ENCODE measurements around the gene EDDM13. TPM values are rescaled to one million over a fixed set of nuclear protein-coding genes. Genes with fewer than 3 reads are reported as not detected.
A peak's percentile ranks its signal among the peaks of the same experiment; 100 is the strongest.
"Not testable (repeated sequence)": the region's sequence is repeated elsewhere in the genome, so short reads cannot be mapped to it uniquely, and the experiment has no call there.

Gene EDDM13
- total RNA-seq, 4 donors from 2014 or later: 1.8 to 7.0 (median 5.7) TPM; not detected in 1

- intact Hi-C loops (cut with DNase I; ENCODE audit: low total_unique reads): loop anchor here (10.0 kb wide), 1 partner anchor 92 kb away; no protein-coding TSS in a partner anchor
- no peak for TF ChIP-seq CTCF (IDR thresholded peaks at IDR 0.05)
- no peak for TF ChIP-seq POLR2A (IDR thresholded peaks at IDR 0.05)
- peak; percentile 26 to 93 for DNase-seq (ENCODE audit: low spot score in 2 of 2)
Observed at GRCh38 chr19:56252699-56253422, 19.7 kb upstream of the EDDM13 start.

DNA sequence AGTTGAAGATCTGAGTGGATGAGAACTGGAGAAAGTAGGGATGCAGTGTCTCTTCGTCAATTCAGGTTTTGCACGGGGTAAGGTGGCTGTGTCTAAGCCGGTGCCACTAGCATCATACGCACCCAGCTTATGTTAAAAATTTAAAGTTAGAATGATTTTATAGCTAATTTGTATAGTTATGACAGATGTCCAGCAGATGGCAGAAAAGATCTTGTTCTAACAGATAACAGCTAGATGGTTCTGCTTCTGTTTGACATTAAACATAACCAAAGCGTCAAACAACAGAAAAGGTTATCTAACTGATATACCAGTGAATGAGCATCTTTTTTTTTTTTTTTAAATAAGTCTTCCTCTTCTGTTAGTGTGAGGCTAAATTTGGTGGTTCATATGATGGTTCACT lies 18.8 kb upstream of the EDDM13 start:
- WGBS, 2 donors: 31 to 32% methylated on average over 5 of the region's 5 CpGs
- TF ChIP-seq CTCF (IDR thresholded peaks at IDR 0.05): no peak
- no peak overlapping the region for H3K4me3 ChIP-seq (ENCODE audit: low read depth, poor library complexity, severe bottlenecking)
- DNase-seq (ENCODE audit: low spot score in 2 of 2): no peak
- intact Hi-C loops (cut with DNase I; ENCODE audit: low total_unique reads): loop anchor here (10.0 kb wide), 1 partner anchor 91 kb away; no protein-coding TSS in a partner anchor

More at GRCh38 chr19:56252699-56253422, 19.7 kb upstream of the EDDM13 start:
- H3K4me3 ChIP-seq (ENCODE audit: low read depth, poor library complexity, severe bottlenecking): no peak overlapping the region
- WGBS, 2 donors: 24 to 34% methylated on average over 10 of the region's 10 CpGs

GRCh38 chr19:56258272-56258671 lies 14.3 kb upstream of the EDDM13 start:
- TF ChIP-seq POLR2A (IDR thresholded peaks at IDR 0.05) (no peak), CTCF (IDR thresholded peaks at IDR 0.05) (no peak)
- WGBS, 2 donors: 83 to 86% methylated on average over 12 of the region's 12 CpGs
- no peak overlapping the region for H3K4me3 ChIP-seq (ENCODE audit: low read depth, poor library complexity, severe bottlenecking)
- DNase-seq (ENCODE audit: low spot score in 2 of 2): no peak
- intact Hi-C loops (cut with DNase I; ENCODE audit: low total_unique reads): loop anchor here (10.0 kb wide), 1 partner anchor 87 kb away; no protein-coding TSS in a partner anchor

DNA sequence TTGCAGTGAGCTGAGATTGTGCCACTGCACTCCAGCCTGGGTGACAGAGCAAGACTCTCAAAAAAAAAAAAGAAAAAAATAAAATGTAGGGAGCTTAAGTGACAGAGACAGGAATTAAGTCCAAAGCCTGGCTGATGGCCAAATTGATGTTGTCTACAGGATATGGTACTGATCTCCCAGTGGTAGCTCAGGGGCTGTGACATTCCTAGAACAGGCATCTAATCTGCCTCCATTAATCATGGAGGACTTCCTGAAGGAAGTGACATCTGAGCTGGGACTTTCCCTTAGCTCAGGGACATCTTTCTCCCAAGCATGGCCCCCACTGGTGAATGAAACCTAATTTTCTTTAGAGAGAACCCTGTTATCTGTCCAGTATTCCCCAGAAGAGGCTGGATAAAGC lies 11.4 kb upstream of the EDDM13 start:
- no peak for TF ChIP-seq POLR2A (IDR thresholded peaks at IDR 0.05)
- no peak for TF ChIP-seq CTCF (IDR thresholded peaks at IDR 0.05)
- DNase-seq (ENCODE audit: low spot score in 2 of 2): no peak
- intact Hi-C loops (cut with DNase I; ENCODE audit: low total_unique reads): no loop called here
- no peak overlapping the region for H3K4me3 ChIP-seq (ENCODE audit: low read depth, poor library complexity, severe bottlenecking)

DNA sequence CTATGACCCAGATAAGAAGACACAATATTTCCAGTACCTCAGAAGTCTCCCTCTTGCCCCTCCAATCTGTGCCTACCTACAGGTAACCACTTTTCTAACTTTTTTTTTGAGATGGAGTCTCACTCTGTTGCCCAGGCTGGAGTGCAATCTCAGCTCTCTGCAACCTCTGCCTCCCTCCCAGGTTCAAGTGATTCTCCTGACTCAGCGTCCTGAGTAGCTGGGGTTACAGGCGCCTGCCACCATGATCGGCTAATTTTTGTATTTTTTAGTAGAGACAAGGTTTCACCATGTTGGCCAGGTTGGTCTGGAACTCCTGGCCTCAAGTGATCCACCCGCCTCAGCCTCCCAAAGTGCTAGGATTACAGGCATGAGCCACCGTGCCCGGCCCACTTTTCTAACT lies 10.6 kb upstream of the EDDM13 start:
- DNase-seq (ENCODE audit: low spot score in 2 of 2); H3K4me3 ChIP-seq (ENCODE audit: low read depth, poor library complexity, severe bottlenecking); intact Hi-C loops (cut with DNase I; ENCODE audit: low total_unique reads): not testable (repeated sequence)
- WGBS, 2 donors: 94% methylated on average over 6 of the region's 6 CpGs

DNA sequence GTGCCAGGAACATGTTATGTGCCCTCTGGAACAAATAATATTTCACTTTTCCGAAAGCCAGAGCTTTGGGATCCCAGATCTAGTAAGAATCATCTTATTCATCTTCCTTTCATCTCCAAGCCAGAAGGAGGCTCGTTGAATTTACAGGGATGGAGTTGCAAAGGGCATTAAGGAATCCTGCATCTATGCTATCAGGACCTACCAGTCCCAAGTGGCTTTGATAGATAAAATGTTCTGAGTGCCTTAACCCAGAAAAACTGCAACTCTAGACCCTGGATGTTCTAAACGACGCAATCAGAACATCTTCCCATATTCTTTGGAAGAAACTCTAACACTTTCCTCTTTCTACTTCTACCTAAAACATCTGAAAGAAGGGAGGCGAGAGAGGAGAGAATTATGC lies 9.2 kb upstream of the EDDM13 start:
- H3K4me3 ChIP-seq (ENCODE audit: low read depth, poor library complexity, severe bottlenecking): no peak overlapping the region
- no peak for DNase-seq (ENCODE audit: low spot score in 2 of 2)
- TF ChIP-seq POLR2A (IDR thresholded peaks at IDR 0.05) (no peak), CTCF (IDR thresholded peaks at IDR 0.05) (no peak)
- intact Hi-C loops (cut with DNase I; ENCODE audit: low total_unique reads): no loop called here
- 86 to 93% methylated on average over 5 of the region's 5 CpGs for WGBS, 2 donors

Measured in lower leg skin (tissue), 4 donors.